Lower leg skin (tissue), 4 donors: ENCODE results near the gene NT5M. TPM values are rescaled to one million over a fixed set of nuclear protein-coding genes. Genes with fewer than 3 reads are reported as not detected.

Experiments
- DNase-seq, 2 donors: peaks; one replicate each; pipeline ENCODE4 v3.0.0-alpha.2; 2019; ENCODE audit warnings: low spot score in 2 of 2
- H3K4me3 ChIP-seq: fragments of 200-600 bp; sonication (generic); 2 replicates; pipeline ENCODE4 v1.5.1; 2017; ENCODE audit warnings: mild to moderate bottlenecking, low read depth; ENCODE audit not compliant: poor library complexity, severe bottlenecking
- POLR2A ChIP-seq, 2 donors: fragments of 450-650 bp; IDR thresholded peaks; one replicate each; pipeline ENCODE4 v1.6.1; 2016 to 2017; ENCODE audit warnings: antibody characterized with exemption in 2 of 2, mild to moderate bottlenecking in 1 of 2, moderate library complexity in 1 of 2
- WGBS, 2 donors: methylation state at CpG; one replicate each; pipeline ENCODE4 v1.1.5; 2018; 5-methylcytosine and 5-hydroxymethylcytosine counted together
- intact Hi-C: fragments of 100-400 bp; cut with DNase I; formaldehyde crosslinking; loops from one replicate; pipeline ENCODE4 v1.15.0; 2023; ENCODE audit warnings: low total_unique reads
- total RNA-seq, 4 donors: library from RNA; depleted of rRNA; stranded (reverse); fragments of >200 nt; gene quantifications; one replicate each; pipeline ENCODE4 v1.1.0, GENCODE V29; 2016
- TF ChIP-seq, protein P1 (sequence below), 3 donors: fragments of 450-650 bp; IDR thresholded peaks; one replicate each; pipeline ENCODE4 v1.5.1; 2016; ENCODE audit warnings: antibody characterized with exemption in 3 of 3, mild to moderate bottlenecking in 3 of 3, moderate library complexity in 2 of 3

The NT5M gene
- total RNA-seq, 4 donors from 2014 or later = 0.53 to 4.5 (median 1.1) TPM

DNA sequence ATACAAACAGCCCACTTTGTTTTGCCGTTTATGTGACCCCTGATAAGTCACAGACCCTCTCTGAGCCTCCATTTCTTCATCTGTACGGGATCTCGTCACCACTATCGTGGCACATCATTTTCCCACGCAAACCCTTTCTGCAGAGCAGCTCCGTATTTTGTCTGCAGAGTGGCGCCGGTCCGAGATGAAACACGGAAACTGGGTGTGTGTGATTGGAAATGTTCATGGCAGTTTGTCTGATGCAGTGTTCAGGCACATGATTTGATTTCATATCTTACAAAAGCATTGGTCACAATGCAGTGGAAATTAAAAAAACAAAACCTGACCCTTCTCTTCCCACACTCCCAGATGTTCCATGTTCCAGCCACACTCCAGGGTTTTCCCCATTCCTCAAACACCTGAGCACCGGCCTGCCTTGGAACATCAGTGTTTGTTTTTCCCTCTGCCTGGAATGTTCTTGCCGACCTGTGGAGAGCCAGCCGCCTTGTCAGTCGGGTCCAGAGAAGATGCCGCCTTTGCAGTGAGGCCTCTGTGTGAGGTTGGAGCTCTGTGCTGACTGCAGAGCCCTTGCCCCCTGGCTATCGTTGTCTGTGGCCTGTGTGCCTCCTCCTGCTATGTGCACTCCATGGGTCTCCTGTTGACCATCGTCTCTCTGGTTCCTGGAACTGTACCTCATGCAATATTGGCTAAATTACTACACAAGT lies 39.2 kb downstream of the NT5M start:
- 82 to 86% methylated on average over 17 of the region's 17 CpGs for WGBS, 2 donors
- peak in 1 of 2 donors; percentile 40 for DNase-seq
- intact Hi-C loops = no loop called here
- H3K4me3 ChIP-seq = no peak overlapping the region
- TF ChIP-seq, protein P1, sequence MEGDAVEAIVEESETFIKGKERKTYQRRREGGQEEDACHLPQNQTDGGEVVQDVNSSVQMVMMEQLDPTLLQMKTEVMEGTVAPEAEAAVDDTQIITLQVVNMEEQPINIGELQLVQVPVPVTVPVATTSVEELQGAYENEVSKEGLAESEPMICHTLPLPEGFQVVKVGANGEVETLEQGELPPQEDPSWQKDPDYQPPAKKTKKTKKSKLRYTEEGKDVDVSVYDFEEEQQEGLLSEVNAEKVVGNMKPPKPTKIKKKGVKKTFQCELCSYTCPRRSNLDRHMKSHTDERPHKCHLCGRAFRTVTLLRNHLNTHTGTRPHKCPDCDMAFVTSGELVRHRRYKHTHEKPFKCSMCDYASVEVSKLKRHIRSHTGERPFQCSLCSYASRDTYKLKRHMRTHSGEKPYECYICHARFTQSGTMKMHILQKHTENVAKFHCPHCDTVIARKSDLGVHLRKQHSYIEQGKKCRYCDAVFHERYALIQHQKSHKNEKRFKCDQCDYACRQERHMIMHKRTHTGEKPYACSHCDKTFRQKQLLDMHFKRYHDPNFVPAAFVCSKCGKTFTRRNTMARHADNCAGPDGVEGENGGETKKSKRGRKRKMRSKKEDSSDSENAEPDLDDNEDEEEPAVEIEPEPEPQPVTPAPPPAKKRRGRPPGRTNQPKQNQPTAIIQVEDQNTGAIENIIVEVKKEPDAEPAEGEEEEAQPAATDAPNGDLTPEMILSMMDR (IDR thresholded peaks at IDR 0.05) = no peak
- TF ChIP-seq POLR2A (IDR thresholded peaks at IDR 0.05) = no peak

- 79 to 83% methylated on average over 13 of the region's 13 CpGs for whole genome bisulfite sequencing, 2 donors
- peak in 1 of 2 donors; percentile 32 for DNase-seq
- no peak for TF ChIP-seq POLR2A (IDR thresholded peaks at IDR 0.05)
- TF ChIP-seq, protein P1 (IDR thresholded peaks at IDR 0.05) = no peak
- no peak overlapping the region for H3K4me3 ChIP-seq
- intact Hi-C loops = no loop called here
Measured at GRCh38 chr17:17343160-17343735, 40.1 kb downstream of the NT5M start.

DNA sequence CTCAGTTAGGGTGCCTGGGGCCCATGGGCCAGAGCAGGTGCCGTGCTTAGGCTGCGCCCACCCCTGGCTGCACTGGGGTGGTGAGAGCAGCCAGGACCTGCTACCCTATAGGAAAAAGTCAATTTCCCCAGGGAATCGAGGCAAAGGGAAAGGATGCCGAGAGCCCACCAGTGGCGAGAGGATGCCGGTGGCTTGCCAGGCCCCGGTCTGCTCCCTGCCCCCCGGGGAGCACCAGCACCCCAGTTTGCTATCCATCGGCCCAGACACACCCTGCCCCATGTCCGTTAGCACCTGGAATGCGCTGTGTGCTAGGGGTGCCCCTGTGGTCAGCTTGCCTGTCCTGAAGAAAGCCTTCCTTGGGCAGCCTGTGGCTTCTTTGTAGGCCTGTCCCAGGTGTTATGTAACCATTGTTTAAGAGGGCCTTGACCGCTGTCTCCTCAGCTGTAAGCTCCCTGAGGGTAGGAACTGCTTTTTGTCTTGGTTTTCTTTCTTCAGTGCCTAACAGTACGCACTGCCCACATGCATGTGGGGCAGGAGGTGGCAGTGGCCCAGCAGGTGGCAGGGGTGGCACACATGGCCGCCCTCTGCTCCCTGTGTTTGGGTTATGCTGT lies 40.8 kb downstream of the NT5M start:
- 93 to 96% methylated on average over 14 of the region's 14 CpGs for WGBS, 2 donors
- DNase-seq = peak in 1 of 2 donors; percentile 49
- no peak overlapping the region for H3K4me3 ChIP-seq
- TF ChIP-seq, protein P1 (IDR thresholded peaks at IDR 0.05) = no peak
- TF ChIP-seq POLR2A (IDR thresholded peaks at IDR 0.05) = no peak
- intact Hi-C loops = no loop called here

DNA sequence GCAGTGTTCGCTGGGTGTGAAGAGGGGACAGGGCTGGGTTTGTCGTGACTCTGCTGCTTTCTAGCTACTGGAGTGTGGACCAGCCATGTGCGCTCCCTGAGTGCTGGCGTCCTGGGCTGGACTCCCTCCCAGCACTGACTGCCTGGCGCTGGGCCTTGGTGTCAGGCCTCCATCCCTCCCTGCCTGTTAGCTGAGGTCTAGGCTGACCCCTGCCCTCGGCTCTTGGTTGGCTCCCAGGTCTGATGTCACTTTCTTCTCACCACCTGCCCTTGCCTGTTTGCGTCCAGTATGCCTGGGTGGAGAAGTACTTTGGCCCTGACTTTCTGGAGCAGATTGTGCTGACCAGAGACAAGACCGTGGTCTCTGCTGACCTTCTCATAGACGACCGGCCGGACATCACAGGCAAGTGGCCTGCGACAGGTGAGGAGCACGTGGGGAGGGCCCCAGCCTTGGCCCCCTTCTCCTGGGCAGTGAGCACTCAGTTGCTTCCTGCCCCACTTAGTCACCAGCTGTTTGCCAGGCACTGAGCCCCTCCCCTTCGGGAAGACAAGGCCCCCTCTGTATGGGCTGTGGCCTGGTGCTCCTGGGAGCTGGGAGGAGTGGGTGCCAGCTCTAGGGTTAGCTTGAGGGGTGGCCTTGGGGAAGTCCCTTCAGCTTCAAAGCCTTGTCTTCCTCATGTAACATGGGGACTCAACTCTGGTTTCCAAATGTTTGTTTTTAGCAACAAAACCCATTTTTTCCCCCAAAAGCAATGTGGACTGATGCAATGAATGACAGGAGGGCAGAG lies 41.5 kb downstream of the NT5M start:
- no peak for TF ChIP-seq POLR2A (IDR thresholded peaks at IDR 0.05)
- intact Hi-C loops = no loop called here

DNA sequence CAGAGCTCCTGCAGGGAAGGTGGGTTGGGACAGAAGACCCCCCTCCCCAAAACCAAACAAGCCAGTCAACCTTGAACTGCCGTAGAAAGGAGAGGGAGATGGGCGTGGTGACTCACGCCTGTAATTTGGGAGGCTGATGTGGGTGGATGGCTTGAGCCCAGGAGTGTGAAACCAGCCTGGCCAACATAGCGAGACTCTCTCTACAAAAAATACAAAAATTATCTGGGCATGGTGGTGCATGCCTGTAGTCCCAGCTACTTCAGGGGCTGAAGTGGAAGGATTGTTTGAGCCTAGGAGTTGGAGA lies 42.1 kb downstream of the NT5M start:
- intact Hi-C loops = no loop called here
- no peak for DNase-seq
- H3K4me3 ChIP-seq = no peak overlapping the region
- TF ChIP-seq, protein P1 (IDR thresholded peaks at IDR 0.05) = no peak
- TF ChIP-seq POLR2A (IDR thresholded peaks at IDR 0.05) = no peak
- 63 to 80% methylated on average over 4 of the region's 4 CpGs for WGBS, 2 donors

More for the DNA sequence above, 41.5 kb downstream of the NT5M start:
- H3K4me3 ChIP-seq = no peak overlapping the region
- 89 to 93% methylated on average over 12 to 13 of the region's 14 CpGs for WGBS, 2 donors
- peak in 1 of 2 donors; percentile 63 for DNase-seq
